Mucosa of rectum (tissue), 2 donors: ENCODE results near the gene ADAM12.

Experiments used
- H3K27ac ChIP-seq, 2 donors: one replicate each; pipeline ENCODE4 v1.7.0; 2013; ENCODE audit warnings: inconsistent platforms in 2 of 2, low read depth in 2 of 2, low read length in 2 of 2
- H3K27me3 ChIP-seq, 2 donors: one replicate each; pipeline ENCODE4 v1.7.0; 2013; ENCODE audit warnings: low read length in 2 of 2; ENCODE audit not compliant: control insufficient read depth in 2 of 2, insufficient read depth in 2 of 2
- H3K36me3 ChIP-seq, 2 donors: one replicate each; pipeline ENCODE4 v1.7.0; 2013; ENCODE audit warnings: low read length in 2 of 2; ENCODE audit not compliant: control insufficient read depth in 2 of 2, insufficient read depth in 2 of 2
- H3K4me1 ChIP-seq, 2 donors: one replicate each; pipeline ENCODE4 v1.7.0; 2013; ENCODE audit warnings: low read length in 2 of 2, mild to moderate bottlenecking in 1 of 2; ENCODE audit not compliant: control insufficient read depth in 2 of 2, insufficient read depth in 2 of 2
- H3K4me3 ChIP-seq, 2 donors: one replicate each; pipeline ENCODE4 v1.7.0; 2013; ENCODE audit warnings: low read length in 2 of 2
- H3K9ac ChIP-seq, 2 donors: one replicate each; pipeline ENCODE4 v1.7.0; 2013; ENCODE audit warnings: low read length in 2 of 2, low read depth in 1 of 2, mild to moderate bottlenecking in 1 of 2
- H3K9me3 ChIP-seq, 2 donors: one replicate each; pipeline ENCODE4 v1.7.0; 2013; ENCODE audit warnings: low read length in 2 of 2; ENCODE audit not compliant: control insufficient read depth in 2 of 2
- donor health status: healthy.
- donor health status: Normal muscosa, but diverticular disease.

ADAM12 gene

GRCh38 chr10:126065751-126066377, 322.4 kb downstream of the ADAM12 start:
- H3K27me3 ChIP-seq = no peaks in the 10 kb centered on the region
- H3K36me3 ChIP-seq = no peaks in the 10 kb centered on the region
- no peak overlapping the region for H3K9ac ChIP-seq
- H3K9me3 ChIP-seq = no peaks in the 10 kb centered on the region
- no peaks in the 10 kb centered on the region for H3K4me1 ChIP-seq
- no peak overlapping the region for H3K4me3 ChIP-seq
- H3K27ac ChIP-seq = no peak overlapping the region

- H3K4me3 ChIP-seq = no peak overlapping the region
- no peaks in the 10 kb centered on the region for H3K36me3 ChIP-seq
- H3K27me3 ChIP-seq = no peaks in the 10 kb centered on the region
- H3K4me1 ChIP-seq = no peaks in the 10 kb centered on the region
- no peak overlapping the region for H3K9ac ChIP-seq
- H3K27ac ChIP-seq = no peak overlapping the region
- no peaks in the 10 kb centered on the region for H3K9me3 ChIP-seq
Measured at GRCh38 chr10:126064512-126064911, 323.8 kb downstream of the ADAM12 start.

- Histone ChIP-seq H3K27me3 (peaks cover 0 to under 1% of the 10 kb centered on the region in 2 donors), H3K4me1 (no peaks in the 10 kb centered on the region), H3K27ac (no peak overlapping the region), H3K9me3 (no peaks in the 10 kb centered on the region), H3K4me3 (no peak overlapping the region), H3K9ac (no peak overlapping the region), H3K36me3 (no peaks in the 10 kb centered on the region)
Measured at GRCh38 chr10:126063353-126063791, 324.9 kb downstream of the ADAM12 start.

GRCh38 chr10:126062131-126063032, 325.9 kb downstream of the ADAM12 start:
- Histone ChIP-seq H3K4me1 (no peaks in the 10 kb centered on the region), H3K27ac (no peak overlapping the region), H3K9ac (no peak overlapping the region), H3K36me3 (no peaks in the 10 kb centered on the region), H3K4me3 (no peak overlapping the region), H3K9me3 (no peaks in the 10 kb centered on the region), H3K27me3 (peaks cover 0 to 4% of the 10 kb centered on the region in 2 donors)

DNA sequence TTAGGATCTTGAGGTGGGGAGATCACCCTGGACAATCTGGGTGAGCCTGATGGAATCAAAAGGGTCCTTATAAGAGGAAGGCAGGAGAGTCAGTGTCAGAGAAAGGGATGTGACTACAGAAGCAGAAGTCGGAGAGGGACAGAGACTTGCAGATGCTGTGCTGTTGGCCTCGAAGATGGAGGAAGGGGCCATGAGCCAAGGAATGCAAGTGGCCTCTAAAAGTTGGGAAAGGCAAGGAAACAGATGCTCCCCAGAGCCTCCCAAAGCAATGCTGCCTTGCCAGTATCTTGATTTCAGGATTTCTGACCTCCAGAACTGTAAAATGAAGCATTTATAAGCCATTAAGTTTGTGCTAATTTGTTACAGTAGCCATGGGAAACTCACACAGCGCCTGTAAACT, 326.8 kb downstream of the ADAM12 start:
- H3K4me1 ChIP-seq = no peaks in the 10 kb centered on the region
- peaks cover 0 to 4% of the 10 kb centered on the region in 2 donors for H3K27me3 ChIP-seq
- H3K4me3 ChIP-seq = no peak overlapping the region
- no peaks in the 10 kb centered on the region for H3K36me3 ChIP-seq
- no peaks in the 10 kb centered on the region for H3K9me3 ChIP-seq
- no peak overlapping the region for H3K9ac ChIP-seq
- H3K27ac ChIP-seq = no peak overlapping the region

- Histone ChIP-seq H3K9ac (no peak overlapping the region), H3K9me3 (no peaks in the 10 kb centered on the region), H3K4me3 (no peak overlapping the region), H3K27me3 (peaks cover 0 to 6% of the 10 kb centered on the region in 2 donors), H3K36me3 (no peaks in the 10 kb centered on the region), H3K27ac (no peak overlapping the region), H3K4me1 (no peaks in the 10 kb centered on the region)
Measured at GRCh38 chr10:126060261-126060931, 327.9 kb downstream of the ADAM12 start.

- Histone ChIP-seq H3K27ac (no peak overlapping the region), H3K4me3 (no peak overlapping the region), H3K27me3 (peaks cover 0 to 6% of the 10 kb centered on the region in 2 donors), H3K9ac (no peak overlapping the region), H3K9me3 (no peaks in the 10 kb centered on the region), H3K36me3 (no peaks in the 10 kb centered on the region), H3K4me1 (no peaks in the 10 kb centered on the region)
Measured at GRCh38 chr10:126059076-126059826, 329.0 kb downstream of the ADAM12 start.

DNA sequence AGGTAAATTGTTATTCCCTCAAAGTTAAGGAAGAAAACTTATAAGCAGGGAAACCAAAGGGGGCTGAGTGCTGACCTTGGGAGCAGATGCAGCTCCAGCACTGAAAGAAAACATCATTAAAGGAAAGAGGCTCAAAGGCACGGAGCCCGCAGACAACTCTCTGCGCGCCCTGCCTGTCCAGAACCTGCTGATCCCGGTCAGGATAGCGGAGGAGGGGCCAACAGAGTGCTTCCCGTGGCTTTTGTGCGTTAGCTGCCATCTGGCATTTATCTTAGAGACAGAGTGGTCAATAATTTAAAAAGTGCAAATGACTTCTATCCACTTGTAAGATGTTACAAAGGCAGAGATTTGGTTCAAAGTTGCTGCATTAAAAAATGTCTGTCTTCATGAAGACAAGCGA, 329.8 kb downstream of the ADAM12 start:
- H3K27ac ChIP-seq = no peak overlapping the region
- H3K36me3 ChIP-seq = no peaks in the 10 kb centered on the region
- no peaks in the 10 kb centered on the region for H3K4me1 ChIP-seq
- no peak overlapping the region for H3K4me3 ChIP-seq
- H3K9me3 ChIP-seq = no peaks in the 10 kb centered on the region
- no peak overlapping the region for H3K9ac ChIP-seq
- peaks cover 0 to 6% of the 10 kb centered on the region in 2 donors for H3K27me3 ChIP-seq

GRCh38 chr10:126058104-126058503, 330.2 kb downstream of the ADAM12 start:
- Histone ChIP-seq H3K36me3 (no peaks in the 10 kb centered on the region), H3K9ac (no peak overlapping the region), H3K27ac (no peak overlapping the region)

More at GRCh38 chr10:126058104-126058503, 330.2 kb downstream of the ADAM12 start:
- Histone ChIP-seq H3K4me1 (no peaks in the 10 kb centered on the region), H3K4me3 (no peak overlapping the region), H3K27me3 (peaks cover 0 to 6% of the 10 kb centered on the region in 2 donors), H3K9me3 (no peaks in the 10 kb centered on the region)
